HG03039 (cell line): ENCODE results near the gene THEM4.
"Not testable (repeated sequence)": the region's sequence is repeated elsewhere in the genome, so short reads cannot be mapped to it uniquely, and the experiment has no call there.

Experiments
- ATAC-seq: cut with Tn5 transposase; IDR thresholded peaks from one replicate; pipeline ENCODE4 v1.9.1; 2021; ENCODE audit warnings: mild to moderate bottlenecking, moderate library complexity; ENCODE audit not compliant: unreplicated experiment

Gene THEM4

GRCh38 chr1:151897991-151898431, 11.3 kb downstream of the THEM4 start:
- no peak for ATAC-seq

GRCh38 chr1:151893176-151893924, 16.0 kb downstream of the THEM4 start:
- ATAC-seq: no peak

- ATAC-seq: no peak
These were observed 17.1 kb downstream of the THEM4 start for GRCh38 chr1:151892190-151892589.

- ATAC-seq: no peak
These were observed 17.8 kb downstream of the THEM4 start for GRCh38 chr1:151891512-151891911.

- no peak for ATAC-seq
These were observed 20.2 kb downstream of the THEM4 start for GRCh38 chr1:151888972-151889570.

GRCh38 chr1:151887028-151887427, 22.3 kb downstream of the THEM4 start:
- no peak for ATAC-seq

GRCh38 chr1:151885479-151885878, 23.8 kb downstream of the THEM4 start:
- no peak for ATAC-seq

GRCh38 chr1:151884879-151885278, 24.4 kb downstream of the THEM4 start:
- not testable (repeated sequence) for ATAC-seq

GRCh38 chr1:151884445-151884844, 24.9 kb downstream of the THEM4 start:
- not testable (repeated sequence) for ATAC-seq

GRCh38 chr1:151883898-151884297, 25.4 kb downstream of the THEM4 start:
- ATAC-seq: not testable (repeated sequence)

- not testable (repeated sequence) for ATAC-seq
These were observed 26.4 kb downstream of the THEM4 start for GRCh38 chr1:151882918-151883317.

- no peak for ATAC-seq
These were observed 26.8 kb downstream of the THEM4 start for GRCh38 chr1:151882466-151882865.

GRCh38 chr1:151881479-151881878, 27.8 kb downstream of the THEM4 start:
- ATAC-seq: no peak

GRCh38 chr1:151875419-151876097, 33.8 kb downstream of the THEM4 start:
- no peak for ATAC-seq

- ATAC-seq: not testable (repeated sequence)
These were observed 36.5 kb downstream of the THEM4 start for GRCh38 chr1:151872776-151873175.

- no peak for ATAC-seq
These were observed 37.9 kb downstream of the THEM4 start for GRCh38 chr1:151871284-151872030.

GRCh38 chr1:151868486-151868885, 40.8 kb downstream of the THEM4 start:
- ATAC-seq: no peak

- ATAC-seq: no peak
These were observed 41.4 kb downstream of the THEM4 start for GRCh38 chr1:151867765-151868411.

- no peak for ATAC-seq
These were observed 42.0 kb downstream of the THEM4 start for GRCh38 chr1:151867321-151867720.

- ATAC-seq: no peak
These were observed 44.9 kb downstream of the THEM4 start for GRCh38 chr1:151864411-151864810.

- ATAC-seq: no peak
These were observed 46.7 kb downstream of the THEM4 start for GRCh38 chr1:151862604-151863003.
